Measurements from ENCODE around the gene C2CD2.

C2CD2 gene

DNA sequence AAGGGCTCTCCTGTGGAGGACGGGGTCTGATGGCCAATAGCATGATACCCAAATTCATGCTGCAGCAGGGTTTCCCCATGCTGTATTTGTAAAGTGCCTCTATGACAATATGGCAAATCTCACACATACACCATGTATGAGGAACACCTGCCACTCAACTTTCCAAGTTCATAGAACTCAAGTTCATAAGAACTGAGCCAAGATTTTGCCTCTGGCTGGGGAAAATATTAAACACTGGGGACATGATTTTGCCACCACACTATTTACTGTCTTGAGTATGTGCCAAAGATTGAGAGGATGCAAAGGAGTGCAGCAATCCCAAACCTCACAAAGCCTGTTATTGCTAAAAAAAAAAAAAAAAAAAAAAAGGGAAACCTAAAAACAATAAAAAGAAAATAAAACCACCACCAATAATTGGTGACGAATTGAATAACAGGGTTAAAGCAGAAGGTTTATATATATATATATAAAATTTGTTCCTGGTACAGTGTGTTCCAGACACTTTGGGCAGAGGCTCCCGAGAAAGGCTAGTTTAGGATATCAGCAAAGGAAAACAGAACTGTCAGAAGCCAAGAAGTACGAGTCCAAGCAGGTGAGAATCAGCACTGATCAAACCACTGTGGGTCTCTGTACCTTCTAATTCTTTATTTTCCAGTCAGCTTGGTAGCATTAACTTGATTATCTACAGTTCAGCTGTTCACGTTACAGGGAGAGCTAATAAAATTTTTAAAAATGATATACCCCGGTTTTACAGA is 32.0 kb upstream of the C2CD2 start:
- Histone ChIP-seq H3K36me3 (ENCODE audit: insufficient read depth, low read length) (0 out of 2 replicates have a peak, but pooled peaks cover 6% of the 10 kb centered on the region), H2AFZ (ENCODE audit: low read length) (no peak overlapping the region), H3K4me3 (ENCODE audit: low read depth, low read length, poor library complexity, severe bottlenecking) (no peak overlapping the region), H3K9ac (ENCODE audit: low read length) (no peak overlapping the region), H3K9me2 (ENCODE audit: low read depth, low read length) (no peaks in the 10 kb centered on the region), H3K4me2 (ENCODE audit: low read length) (no peak overlapping the region), H3K9me3 (ENCODE audit: low read length) (no peaks in the 10 kb centered on the region; the same call in 1 of the 2 replicates), H3F3A (ENCODE audit: insufficient read depth, low read length) (no peaks in the 10 kb centered on the region), H3K4me1 (ENCODE audit: insufficient read depth, low read length, severe bottlenecking) (no peaks in the 10 kb centered on the region), H3K27ac (ENCODE audit: low read depth, low read length, poor library complexity, severe bottlenecking) (no peak overlapping the region), H3K27me3 (ENCODE audit: insufficient read depth, low read length) (no peaks in the 10 kb centered on the region; the same call in 1 of the 2 replicates), H4K20me1 (ENCODE audit: insufficient read depth, low read length) (no peaks in the 10 kb centered on the region), H3K79me2 (ENCODE audit: insufficient read depth, low read length) (no peaks in the 10 kb centered on the region)
- no peak for TF ChIP-seq EZH2 (IDR thresholded peaks at IDR 0.05; ENCODE audit: borderline replicate concordance, low read length)
- TF ChIP-seq, protein P1, sequence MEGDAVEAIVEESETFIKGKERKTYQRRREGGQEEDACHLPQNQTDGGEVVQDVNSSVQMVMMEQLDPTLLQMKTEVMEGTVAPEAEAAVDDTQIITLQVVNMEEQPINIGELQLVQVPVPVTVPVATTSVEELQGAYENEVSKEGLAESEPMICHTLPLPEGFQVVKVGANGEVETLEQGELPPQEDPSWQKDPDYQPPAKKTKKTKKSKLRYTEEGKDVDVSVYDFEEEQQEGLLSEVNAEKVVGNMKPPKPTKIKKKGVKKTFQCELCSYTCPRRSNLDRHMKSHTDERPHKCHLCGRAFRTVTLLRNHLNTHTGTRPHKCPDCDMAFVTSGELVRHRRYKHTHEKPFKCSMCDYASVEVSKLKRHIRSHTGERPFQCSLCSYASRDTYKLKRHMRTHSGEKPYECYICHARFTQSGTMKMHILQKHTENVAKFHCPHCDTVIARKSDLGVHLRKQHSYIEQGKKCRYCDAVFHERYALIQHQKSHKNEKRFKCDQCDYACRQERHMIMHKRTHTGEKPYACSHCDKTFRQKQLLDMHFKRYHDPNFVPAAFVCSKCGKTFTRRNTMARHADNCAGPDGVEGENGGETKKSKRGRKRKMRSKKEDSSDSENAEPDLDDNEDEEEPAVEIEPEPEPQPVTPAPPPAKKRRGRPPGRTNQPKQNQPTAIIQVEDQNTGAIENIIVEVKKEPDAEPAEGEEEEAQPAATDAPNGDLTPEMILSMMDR (IDR thresholded peaks at IDR 0.05; ENCODE audit: low read length): no peak

- no peaks in the 10 kb centered on the region; the same call in 1 of the 2 replicates for H3K36me3 ChIP-seq (ENCODE audit: insufficient read depth, low read length)
- TF ChIP-seq EZH2 (IDR thresholded peaks at IDR 0.05; ENCODE audit: borderline replicate concordance, low read length): no peak
- TF ChIP-seq, protein P1 (IDR thresholded peaks at IDR 0.05; ENCODE audit: low read length): no peak
- H3K9me2 ChIP-seq (ENCODE audit: low read depth, low read length): no peaks in the 10 kb centered on the region
- no peak overlapping the region for H3K4me2 ChIP-seq (ENCODE audit: low read length)
- peaks cover 6% of the 10 kb centered on the region; the same call in 1 of the 2 replicates for H3K9me3 ChIP-seq (ENCODE audit: low read length)
- no peak overlapping the region for H3K4me3 ChIP-seq (ENCODE audit: low read depth, low read length, poor library complexity, severe bottlenecking)
- H2AFZ ChIP-seq (ENCODE audit: low read length): no peak overlapping the region
- H3K79me2 ChIP-seq (ENCODE audit: insufficient read depth, low read length): no peaks in the 10 kb centered on the region
- H3K9ac ChIP-seq (ENCODE audit: low read length): no peak overlapping the region
- no peaks in the 10 kb centered on the region for H4K20me1 ChIP-seq (ENCODE audit: insufficient read depth, low read length)
- no peaks in the 10 kb centered on the region for H3F3A ChIP-seq (ENCODE audit: insufficient read depth, low read length)
- no peaks in the 10 kb centered on the region for H3K4me1 ChIP-seq (ENCODE audit: insufficient read depth, low read length, severe bottlenecking)
- H3K27me3 ChIP-seq (ENCODE audit: insufficient read depth, low read length): no peaks in the 10 kb centered on the region; the same call in 1 of the 2 replicates
- no peak overlapping the region for H3K27ac ChIP-seq (ENCODE audit: low read depth, low read length, poor library complexity, severe bottlenecking)
Measured at GRCh38 chr21:41983229-41983628, 29.4 kb upstream of the C2CD2 start.

DNA sequence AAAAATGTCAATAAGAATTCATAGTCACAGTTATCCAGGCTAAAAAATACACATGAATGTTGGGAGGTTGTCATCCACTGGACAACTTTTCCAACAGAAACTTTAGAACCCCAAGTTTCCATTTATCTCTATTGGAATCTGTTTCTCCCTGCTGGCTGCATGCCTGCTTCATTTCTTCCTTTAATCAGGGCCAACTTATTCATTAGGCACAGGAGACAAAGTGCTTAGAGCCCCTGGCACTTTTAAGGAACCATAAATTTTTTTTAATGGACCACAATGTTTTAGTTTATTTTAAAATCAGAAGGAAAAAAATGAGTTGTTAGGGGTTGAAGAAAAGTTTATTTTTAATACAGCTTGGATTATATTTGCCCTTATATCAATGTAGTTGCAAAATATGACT is 26.7 kb upstream of the C2CD2 start:
- Histone ChIP-seq H3K4me3 (ENCODE audit: low read depth, low read length, poor library complexity, severe bottlenecking) (no peak overlapping the region), H3K9ac (ENCODE audit: low read length) (no peak overlapping the region), H3K4me2 (ENCODE audit: low read length) (no peak overlapping the region), H3K27me3 (ENCODE audit: insufficient read depth, low read length) (no peaks in the 10 kb centered on the region; the same call in 1 of the 2 replicates), H3K36me3 (ENCODE audit: insufficient read depth, low read length) (no peaks in the 10 kb centered on the region; the same call in 1 of the 2 replicates), H3K9me2 (ENCODE audit: low read depth, low read length) (no peaks in the 10 kb centered on the region), H3F3A (ENCODE audit: insufficient read depth, low read length) (no peaks in the 10 kb centered on the region), H3K9me3 (ENCODE audit: low read length) (peaks cover 6% of the 10 kb centered on the region; the same call in 1 of the 2 replicates), H4K20me1 (ENCODE audit: insufficient read depth, low read length) (no peaks in the 10 kb centered on the region), H3K27ac (ENCODE audit: low read depth, low read length, poor library complexity, severe bottlenecking) (no peak overlapping the region), H3K79me2 (ENCODE audit: insufficient read depth, low read length) (no peaks in the 10 kb centered on the region), H2AFZ (ENCODE audit: low read length) (no peak overlapping the region), H3K4me1 (ENCODE audit: insufficient read depth, low read length, severe bottlenecking) (no peaks in the 10 kb centered on the region)
- TF ChIP-seq, protein P1 (IDR thresholded peaks at IDR 0.05; ENCODE audit: low read length): no peak
- no peak for TF ChIP-seq EZH2 (IDR thresholded peaks at IDR 0.05; ENCODE audit: borderline replicate concordance, low read length)
